DND-41 (cell line): ENCODE data around the gene BGN.

Source experiments
- CTCF ChIP-seq: IDR thresholded peaks from 2 replicates; pipeline ENCODE4 v1.5.1; 2012; ENCODE audit warnings: borderline replicate concordance, low read length, moderate library complexity, mild to moderate bottlenecking; ENCODE audit not compliant: poor library complexity, severe bottlenecking; ENCODE audit errors: extremely low read depth
- EZH2 ChIP-seq: IDR thresholded peaks from 3 replicates; pipeline ENCODE4 v1.6.1; 2012; ENCODE audit warnings: borderline replicate concordance, low read depth, mild to moderate bottlenecking, moderate library complexity, low read length, inconsistent platforms; ENCODE audit not compliant: severe bottlenecking

GRCh38 chrX:153464116-153464515, 30.7 kb upstream of the BGN start:
- TF ChIP-seq CTCF, result no peak
- no peak for TF ChIP-seq EZH2
